NOMO-1 treated with dmso at 0.1 percent for 144 hours (cell line): Measurements from ENCODE around the gene IMP3.
A peak's percentile ranks its signal among the peaks of the same experiment; 100 is the strongest.
"Not testable (repeated sequence)": the region's sequence is repeated elsewhere in the genome, so short reads cannot be mapped to it uniquely, and the experiment has no call there.

Experiments
- DNase-seq: peaks from one replicate; lab custom pipeline; 2025; ENCODE audit not compliant: unreplicated experiment; lab: John Stamatoyannopoulos, UW

The IMP3 gene

GRCh38 chr15:75650908-75651809 is 11.1 kb upstream of the IMP3 start:
- no peak for DNase-seq

GRCh38 chr15:75649848-75650247 is 9.8 kb upstream of the IMP3 start:
- DNase-seq = no peak

- no peak for DNase-seq
These were observed 9.2 kb upstream of the IMP3 start for GRCh38 chr15:75649045-75649761.

GRCh38 chr15:75648156-75649000 is 8.4 kb upstream of the IMP3 start:
- DNase-seq = no peak

GRCh38 chr15:75647370-75648155 is 7.5 kb upstream of the IMP3 start, which contains the start of gene SNX33:
Gene SNX33, plus strand, starts transcription at chr15:75647912. Its CDS starts 1,191 bp downstream, at chr15:75649103.
- peak; percentile 51 for DNase-seq

- no peak for DNase-seq
These were observed 6.9 kb upstream of the IMP3 start for GRCh38 chr15:75646944-75647364.

- DNase-seq = no peak
These were observed 6.3 kb upstream of the IMP3 start for GRCh38 chr15:75646112-75646943.

- DNase-seq = no peak
These were observed 4.4 kb upstream of the IMP3 start for GRCh38 chr15:75644376-75644775.

- DNase-seq = no peak
These were observed 1.6 kb upstream of the IMP3 start for GRCh38 chr15:75641603-75642002.

- DNase-seq = no peak
These were observed 1.1 kb upstream of the IMP3 start for GRCh38 chr15:75641179-75641503.

- peak; percentile 52 for DNase-seq
These were observed 607 bp upstream of the IMP3 start for GRCh38 chr15:75640483-75641178.

- no peak for DNase-seq
These were observed 774 bp downstream of the IMP3 start for GRCh38 chr15:75639191-75639708.

GRCh38 chr15:75637245-75638009 is 2.6 kb downstream of the IMP3 start:
- DNase-seq = no peak

- DNase-seq = no peak
These were observed 4.0 kb downstream of the IMP3 start for GRCh38 chr15:75636026-75636425.

GRCh38 chr15:75633922-75634321 is 6.1 kb downstream of the IMP3 start:
- not testable (repeated sequence) for DNase-seq

- DNase-seq = no peak
These were observed 8.1 kb downstream of the IMP3 start for GRCh38 chr15:75631935-75632334.

- peak; percentile 92 for DNase-seq
These were observed 14.3 kb downstream of the IMP3 start, which contains the start of gene SNUPN for GRCh38 chr15:75625542-75626347. Gene SNUPN, minus strand, starts transcription at chr15:75625725. Its CDS starts 4,674 bp downstream, at chr15:75621051.
